Mucosa of descending colon (tissue), 3 donors: ENCODE measurements around the gene CELF2. TPM values are rescaled to one million over a fixed set of nuclear protein-coding genes. Genes with fewer than 3 reads are reported as not detected.

ENCODE experiments used
- ATAC-seq: fragments of 200-7000 bp; cut with Tn5 transposase; one replicate; pipeline ENCODE4 v1.9.1; 2020; ENCODE audit warnings: mild to moderate bottlenecking, moderate library complexity
- DNase-seq, 3 donors: peaks; one replicate each; pipeline ENCODE4 v3.0.0-alpha.2; 2020
- H3K36me3 ChIP-seq: fragments of 200-600 bp; one replicate; pipeline ENCODE4 v1.8.0; 2021; ENCODE audit warnings: low read depth, mild to moderate bottlenecking
- H3K4me1 ChIP-seq: fragments of 200-600 bp; one replicate; pipeline ENCODE4 v1.8.0; 2021; ENCODE audit warnings: low read depth, mild to moderate bottlenecking
- H3K4me3 ChIP-seq: fragments of 200-600 bp; one replicate; pipeline ENCODE4 v1.8.0; 2021; ENCODE audit warnings: mild to moderate bottlenecking
- H3K9me3 ChIP-seq: fragments of 200-600 bp; one replicate; pipeline ENCODE4 v1.8.0; 2021; ENCODE audit warnings: mild to moderate bottlenecking
- CTCF ChIP-seq: fragments of 200-600 bp; IDR thresholded peaks from one replicate; pipeline ENCODE4 v1.8.0; 2022; ENCODE audit warnings: antibody characterized with exemption, mild to moderate bottlenecking
- intact Hi-C, 2 donors: fragments of 100-400 bp; cut with DNase I in 1 of 2; cut with micrococcal nuclease in 1 of 2; formaldehyde crosslinking; loops; one replicate each; pipeline versions ENCODE4 v1.11.0 to v1.11.1; 2022; cut with DNase I, micrococcal nuclease
- total RNA-seq, 3 donors: library from RNA; stranded (reverse); fragmentation: NEBNext Ultra II Directional in 2 of 3; extraction: Animal tissue kit (Norgen Biotek cat#: 25700) in 2 of 3; gene quantifications; one replicate each; pipeline versions ENCODE4 v1.2.1 to v1.2.4, GENCODE V29; 2021 to 2023
- donor health status: DM: no; HTN: no; CAD: no; lungs with moderate emphysema.
- donor health status: DM: no; HTN: no; CAD: no.
- donor health status: DM: no; HTN: yes; CAD: no.

The CELF2 gene
- total RNA-seq, 3 donors from 2014 or later, result 31.4 to 56.5 (median 36.1) TPM

DNA sequence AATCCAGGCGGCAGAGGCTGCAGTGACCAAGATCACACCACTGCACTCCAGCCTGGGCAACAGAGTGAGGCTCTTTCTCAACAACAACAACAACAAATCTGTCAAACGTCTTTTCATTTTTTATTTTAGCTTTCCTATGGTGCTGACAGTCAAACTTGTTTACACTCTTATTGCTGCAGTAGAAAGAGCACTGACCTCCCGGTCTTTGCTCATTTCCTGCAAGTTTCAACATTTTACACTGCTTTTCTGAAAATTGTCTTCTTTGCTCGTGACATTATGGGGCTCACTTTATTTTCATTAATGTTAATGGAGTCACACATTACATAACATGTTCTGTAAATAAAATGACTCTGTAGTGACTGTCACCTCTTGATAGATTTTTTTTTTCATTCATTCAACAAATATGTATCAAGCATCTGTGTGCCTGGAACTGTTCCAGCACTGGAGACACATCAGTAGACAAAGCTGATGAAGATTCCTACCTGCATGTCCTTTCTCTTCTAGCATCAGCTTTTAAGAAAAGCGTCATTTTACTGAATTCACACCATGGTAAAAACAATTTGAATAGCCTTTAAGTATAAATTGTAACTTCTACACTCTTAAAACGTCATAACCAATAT lies 277.3 kb downstream of the CELF2 start:
- Histone ChIP-seq H3K4me3 (no peak overlapping the region), H3K4me1 (no peaks in the 10 kb centered on the region), H3K9me3 (no peaks in the 10 kb centered on the region), H3K36me3 (no peaks in the 10 kb centered on the region)
- ATAC-seq, result no peak
- TF ChIP-seq CTCF, result no peak
- intact Hi-C loops, result no loop called here
- no peak for DNase-seq

DNA sequence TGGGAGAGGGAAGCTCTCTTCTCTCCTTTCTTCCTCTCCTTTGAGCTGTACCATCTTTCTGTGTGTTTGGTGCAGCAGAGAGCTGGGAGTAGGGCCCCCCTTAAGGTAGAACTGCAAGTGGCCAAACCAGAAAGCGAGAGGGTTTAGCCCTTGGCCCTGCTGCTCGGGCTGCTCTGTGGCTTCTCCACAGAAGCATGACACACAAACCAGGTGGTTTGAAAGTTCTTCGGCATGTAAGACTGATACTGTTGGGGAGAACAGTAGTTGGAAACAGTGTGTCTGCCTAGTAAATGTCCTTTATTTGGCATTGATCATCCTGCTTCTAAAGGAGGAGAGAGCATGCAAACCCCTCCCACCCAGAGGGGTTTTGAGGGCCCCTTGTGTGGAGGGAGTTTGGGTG lies 277.8 kb downstream of the CELF2 start:
- Histone ChIP-seq H3K4me1 (no peaks in the 10 kb centered on the region), H3K4me3 (no peak overlapping the region), H3K9me3 (no peaks in the 10 kb centered on the region), H3K36me3 (no peaks in the 10 kb centered on the region)
- DNase-seq (no peak), ATAC-seq (no peak)
- intact Hi-C loops, result no loop called here
- no peak for TF ChIP-seq CTCF

DNA sequence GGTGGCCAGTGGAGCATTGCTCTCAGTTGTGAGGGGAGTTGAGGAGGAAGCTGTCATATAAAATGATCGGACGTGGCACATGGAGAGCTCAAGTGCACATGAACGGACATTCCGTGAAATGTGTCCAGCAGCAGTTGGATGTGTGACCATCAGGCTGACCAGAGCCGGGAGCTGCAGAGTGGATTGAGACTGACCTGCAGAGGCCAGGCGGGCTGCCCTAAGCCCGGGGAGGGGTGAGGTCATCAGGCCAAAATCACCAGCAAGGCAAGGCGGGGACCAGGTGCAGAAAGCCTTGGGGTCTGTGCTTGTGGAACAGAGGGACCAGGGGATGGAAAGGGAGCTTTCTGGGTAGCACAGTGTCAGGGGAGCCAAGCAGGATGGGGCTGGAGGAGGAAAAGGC lies 279.5 kb downstream of the CELF2 start:
- Histone ChIP-seq H3K4me3 (no peak overlapping the region), H3K4me1 (no peaks in the 10 kb centered on the region), H3K36me3 (no peaks in the 10 kb centered on the region), H3K9me3 (no peaks in the 10 kb centered on the region)
- ATAC-seq (no peak), DNase-seq (no peak)
- intact Hi-C loops, result no loop called here
- TF ChIP-seq CTCF, result no peak

GRCh38 chr10:11298116-11298515 lies 280.4 kb downstream of the CELF2 start:
- Histone ChIP-seq H3K36me3 (no peaks in the 10 kb centered on the region), H3K4me1 (no peaks in the 10 kb centered on the region), H3K9me3 (no peaks in the 10 kb centered on the region), H3K4me3 (no peak overlapping the region)
- DNase-seq (no peak), ATAC-seq (no peak)
- no peak for TF ChIP-seq CTCF
- intact Hi-C loops, result no loop called here

DNA sequence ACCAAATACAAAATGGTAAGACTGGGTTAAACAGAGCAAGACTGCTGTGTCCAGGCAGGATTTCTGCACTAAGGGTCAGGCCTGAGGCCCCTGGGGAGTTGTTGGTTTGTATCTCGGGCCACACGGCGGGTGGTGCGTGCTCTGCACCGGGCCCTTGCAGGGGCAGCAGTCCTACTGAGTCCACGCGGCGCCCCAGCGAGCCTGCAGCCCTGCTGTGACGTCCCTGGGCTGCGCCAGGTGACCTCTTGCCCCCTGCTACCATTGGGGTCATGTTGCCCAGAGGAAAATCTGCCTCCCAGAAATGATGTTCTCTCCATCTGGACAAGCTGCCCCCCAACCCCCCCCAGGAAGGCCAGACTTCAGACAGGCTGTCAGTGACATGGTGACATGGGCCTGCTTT lies 281.5 kb downstream of the CELF2 start:
- no peak for TF ChIP-seq CTCF
- no peak overlapping the region for H3K4me3 ChIP-seq
- no peaks in the 10 kb centered on the region for H3K4me1 ChIP-seq
- intact Hi-C loops, result no loop called here
- no peaks in the 10 kb centered on the region for H3K36me3 ChIP-seq
- no peaks in the 10 kb centered on the region for H3K9me3 ChIP-seq
- ATAC-seq, result no peak
- no peak for DNase-seq

DNA sequence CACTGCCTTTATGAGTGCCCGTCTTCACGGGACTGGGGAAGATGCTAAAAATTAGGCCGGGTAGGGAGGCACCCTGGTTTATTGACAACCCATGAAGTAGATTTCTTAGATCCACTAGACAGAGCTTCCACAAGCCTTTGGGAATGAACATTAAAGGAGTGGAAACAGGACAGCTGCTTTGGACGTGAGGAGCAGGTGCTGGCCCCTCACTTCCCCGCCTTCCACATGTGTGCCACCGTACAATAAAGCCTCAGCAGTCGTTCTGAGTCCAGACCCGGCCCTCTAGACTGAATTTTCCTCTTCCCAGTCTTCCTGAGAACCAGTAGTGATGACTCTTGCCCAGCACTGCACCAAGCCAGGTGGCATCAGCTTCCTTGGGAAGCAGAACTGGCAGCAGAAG lies 282.4 kb downstream of the CELF2 start:
- TF ChIP-seq CTCF, result no peak
- Histone ChIP-seq H3K4me3 (no peak overlapping the region), H3K9me3 (no peaks in the 10 kb centered on the region), H3K4me1 (no peaks in the 10 kb centered on the region), H3K36me3 (no peaks in the 10 kb centered on the region)
- ATAC-seq, result no peak
- no peak for DNase-seq
- intact Hi-C loops, result no loop called here
